IPS-NIHi11 (cell line): ENCODE data around the gene DAGLA.

Experiments
- DNase-seq: peaks from one replicate; pipeline ENCODE4 v3.0.0; 2012; ENCODE audit warnings: mixed read lengths, low spot score

The DAGLA gene

DNA sequence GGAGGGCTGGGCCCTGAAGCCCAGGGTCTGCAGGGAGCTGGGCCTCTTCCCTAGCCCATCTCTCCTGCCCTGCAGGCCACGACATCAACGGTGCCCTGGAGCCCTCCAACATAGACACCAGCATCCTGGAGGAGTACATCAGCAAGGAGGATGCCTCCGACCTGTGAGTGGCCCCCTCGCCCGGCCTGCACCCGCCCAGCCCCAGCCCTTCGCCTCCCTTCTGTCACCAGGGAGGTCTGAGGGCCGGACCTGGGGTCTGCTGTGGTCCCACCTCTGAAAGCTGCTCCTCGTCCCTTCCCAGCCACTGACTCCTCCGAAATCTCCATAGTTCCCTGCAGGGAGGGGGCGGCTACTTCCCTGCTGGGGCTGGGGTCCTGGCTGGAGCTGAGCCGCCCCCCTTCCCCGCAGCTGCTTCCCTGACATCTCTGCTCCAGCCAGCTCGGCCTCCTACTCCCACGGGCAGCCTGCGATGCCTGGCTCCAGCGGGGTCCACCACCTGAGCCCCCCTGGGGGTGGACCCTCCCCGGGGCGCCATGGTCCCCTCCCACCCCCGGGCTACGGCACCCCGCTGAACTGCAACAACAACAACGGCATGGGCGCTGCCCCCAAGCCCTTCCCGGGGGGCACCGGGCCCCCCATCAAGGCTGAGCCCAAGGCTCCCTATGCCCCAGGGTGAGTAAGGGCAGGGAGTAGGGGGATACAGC lies 85.5 kb downstream of the DAGLA start:
- no peak for DNase-seq

DNA sequence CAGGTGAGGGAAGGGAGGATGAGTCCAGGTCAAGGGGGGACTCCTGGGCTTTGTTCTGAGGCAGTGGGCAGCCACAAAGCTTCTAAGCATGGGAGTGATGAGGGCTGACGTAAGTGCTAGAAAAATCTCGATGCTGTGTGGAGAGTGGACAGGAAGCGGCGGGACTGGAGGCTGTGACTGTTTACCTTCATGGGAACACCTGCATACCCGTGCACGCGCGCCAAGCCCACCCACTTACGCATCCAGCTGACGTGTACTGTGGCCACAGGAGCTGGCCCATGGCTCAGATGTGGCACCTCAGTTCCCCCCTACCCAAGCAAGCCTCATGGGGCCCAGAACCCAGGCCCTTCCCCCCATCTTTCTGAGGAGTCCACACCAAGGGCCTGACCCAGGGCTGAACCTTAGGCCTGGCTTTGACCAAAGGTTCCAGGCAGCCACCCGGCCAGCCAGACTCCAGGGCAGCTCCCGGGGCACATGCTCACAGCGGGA lies 86.2 kb downstream of the DAGLA start:
- DNase-seq, result no peak

DNA sequence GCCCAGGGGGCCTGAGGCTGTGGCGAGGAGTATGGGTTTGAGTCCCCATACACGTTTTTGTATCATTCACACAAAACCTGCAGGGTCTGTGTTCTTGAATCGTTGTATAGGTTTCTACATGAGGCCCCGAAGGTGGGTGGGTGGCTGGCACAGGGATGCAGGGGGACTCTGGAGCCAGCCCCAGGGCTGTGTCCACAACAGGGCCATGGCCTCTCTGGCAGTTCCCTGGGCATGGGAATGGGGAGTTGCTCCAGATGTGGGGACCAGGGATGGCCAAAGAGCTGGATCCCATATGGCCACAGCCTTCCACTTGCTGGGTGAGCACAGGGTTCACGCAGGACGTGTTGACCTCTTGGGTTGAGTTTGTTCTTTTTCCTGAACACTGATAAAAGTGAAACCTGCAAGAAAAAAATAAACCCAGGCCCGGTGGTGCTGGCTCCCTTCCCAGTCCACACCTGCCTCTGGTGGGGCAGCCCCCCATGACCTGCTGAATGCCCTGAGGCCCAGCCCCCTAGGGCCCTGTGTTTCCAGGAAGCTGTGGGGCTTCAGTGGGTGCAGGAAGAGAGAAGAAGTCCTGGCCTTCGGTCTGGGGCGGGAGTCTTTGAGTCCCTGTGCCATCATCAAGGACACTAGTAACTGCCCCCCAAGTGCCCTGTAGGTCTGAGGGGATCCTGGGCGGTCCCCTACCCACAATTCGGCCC lies 88.3 kb downstream of the DAGLA start:
- DNase-seq, result no peak

GRCh38 chr11:61769169-61769920 lies 89.2 kb downstream of the DAGLA start:
- DNase-seq, result peak; percentile 73

GRCh38 chr11:61769946-61770683 lies 89.9 kb downstream of the DAGLA start:
- DNase-seq, result no peak

- no peak for DNase-seq
These were observed 91.2 kb downstream of the DAGLA start for GRCh38 chr11:61771195-61771894.

- DNase-seq, result peak; percentile 75
These were observed 91.8 kb downstream of the DAGLA start for GRCh38 chr11:61771985-61772455.

DNA sequence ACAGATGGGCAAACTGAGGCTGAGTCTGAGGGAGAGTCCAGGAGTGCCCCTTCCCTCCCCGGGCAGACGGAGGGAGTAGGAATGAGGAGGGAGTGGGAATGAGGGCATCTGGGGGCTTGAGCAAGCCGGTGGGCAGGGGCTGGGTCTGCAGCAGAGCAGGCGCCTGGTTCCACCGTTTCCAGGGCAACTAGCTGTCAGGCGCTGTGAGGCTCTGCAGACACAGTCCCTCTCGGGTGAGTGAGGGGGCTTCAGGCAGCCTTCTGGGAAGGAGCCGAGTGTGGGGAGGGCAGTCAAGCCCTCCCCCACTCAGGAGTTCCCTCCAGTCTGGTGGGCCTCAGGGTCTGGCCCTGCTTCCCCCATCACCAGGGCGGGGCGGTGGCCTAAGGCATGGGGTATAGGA lies 93.2 kb downstream of the DAGLA start:
- no peak for DNase-seq

DNA sequence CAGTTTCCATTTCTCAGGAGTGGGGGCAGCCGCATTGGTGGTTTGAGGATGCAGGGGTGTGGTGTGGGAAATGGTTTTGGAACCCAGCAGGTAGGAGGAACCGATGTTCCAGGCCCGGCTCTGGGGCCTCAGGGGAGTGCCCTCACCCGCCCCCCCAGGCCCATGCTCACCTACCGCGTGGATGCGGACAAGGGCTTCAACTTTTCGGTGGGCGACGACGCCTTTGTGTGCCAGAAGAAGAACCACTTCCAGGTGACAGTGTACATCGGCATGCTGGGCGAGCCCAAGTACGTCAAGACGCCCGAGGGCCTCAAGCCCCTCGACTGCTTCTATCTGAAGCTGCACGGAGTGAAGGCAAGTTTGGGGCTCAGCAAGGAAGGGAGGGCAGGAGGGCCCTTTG lies 93.6 kb downstream of the DAGLA start:
- DNase-seq, result no peak

DNA sequence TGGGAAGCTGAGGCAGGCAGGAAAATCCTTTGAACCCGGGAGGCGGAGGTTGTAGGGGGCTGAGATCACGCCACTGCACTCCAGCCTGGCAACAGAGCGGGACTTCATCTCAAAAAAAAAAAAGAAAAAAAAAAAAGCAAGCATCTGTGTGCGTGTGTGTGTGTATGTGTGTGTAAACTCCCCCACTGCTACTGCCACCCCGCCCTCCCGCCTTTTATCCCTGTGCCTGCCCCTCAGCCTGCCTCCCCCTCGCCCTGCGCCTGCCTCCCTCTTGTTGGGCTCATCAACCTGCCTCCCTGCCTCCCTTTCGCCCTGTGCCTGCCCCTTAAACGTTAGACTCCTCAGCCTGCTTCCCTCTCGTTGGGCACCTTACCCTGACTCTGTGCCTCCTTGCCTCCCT lies 94.2 kb downstream of the DAGLA start:
- DNase-seq, result no peak

DNA sequence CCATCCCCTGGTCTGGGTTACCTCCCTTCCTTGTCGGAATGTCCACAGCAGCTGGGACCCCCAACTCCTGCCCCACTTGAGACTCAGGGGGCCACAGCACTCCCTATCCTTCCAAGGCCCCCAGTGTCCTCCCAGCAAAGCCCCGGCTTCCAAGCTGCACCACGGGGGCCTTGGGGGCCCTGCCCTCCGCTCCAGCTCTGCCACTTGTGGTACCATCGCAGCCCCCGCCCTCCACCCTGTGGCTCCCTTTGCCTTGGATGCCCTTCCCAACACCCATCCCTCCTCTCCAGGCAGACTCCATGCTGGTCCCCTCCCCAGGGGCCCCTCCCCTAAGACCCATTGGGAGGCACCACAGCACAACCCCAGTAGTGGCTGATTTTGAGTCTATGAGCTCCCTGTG lies 94.9 kb downstream of the DAGLA start:
- no peak for DNase-seq

DNA sequence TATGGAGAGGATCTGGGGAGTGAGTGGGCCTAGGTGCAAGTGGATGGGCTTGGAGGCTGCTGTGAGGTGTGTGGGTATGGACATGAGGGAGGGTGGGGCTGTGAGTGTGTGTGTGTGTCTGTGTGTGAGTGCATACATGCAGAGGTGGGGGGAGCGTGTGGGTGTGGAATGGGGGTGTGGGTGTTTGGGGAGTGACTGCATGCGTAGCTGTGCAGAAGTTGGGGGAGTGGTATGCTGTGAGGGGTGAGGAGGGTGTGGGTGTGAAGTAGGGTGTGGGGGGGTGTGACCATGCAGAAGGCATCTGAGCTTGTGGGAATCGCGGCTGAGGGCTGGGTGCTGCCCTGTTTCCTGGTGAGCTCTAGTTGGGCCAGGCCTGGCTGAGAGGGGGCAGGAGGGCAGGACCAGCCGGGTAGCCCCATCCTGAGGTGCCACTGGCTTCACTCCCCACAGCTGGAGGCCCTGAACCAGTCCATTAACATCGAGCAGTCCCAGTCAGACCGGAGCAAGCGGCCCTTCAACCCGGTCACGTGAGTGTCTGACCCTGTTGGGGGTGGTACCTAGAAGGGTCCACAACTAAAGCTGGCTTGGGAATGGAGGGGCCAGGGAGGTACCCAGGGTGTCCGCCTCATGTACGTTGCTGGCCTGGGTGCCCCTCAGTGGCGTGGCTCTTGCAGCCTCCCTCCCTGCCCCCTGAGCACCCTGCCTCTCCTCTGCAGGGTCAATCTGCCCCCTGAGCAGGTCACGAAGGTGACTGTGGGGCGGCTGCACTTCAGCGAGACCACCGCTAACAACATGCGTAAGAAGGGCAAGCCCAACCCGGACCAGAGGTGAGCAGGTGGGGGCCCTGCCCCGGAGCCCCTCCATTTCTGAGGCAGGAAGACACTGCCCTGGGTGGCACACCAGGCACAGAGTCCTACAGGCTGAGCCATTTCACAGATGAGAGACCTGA lies 95.7 kb downstream of the DAGLA start:
- DNase-seq, result no peak

DNA sequence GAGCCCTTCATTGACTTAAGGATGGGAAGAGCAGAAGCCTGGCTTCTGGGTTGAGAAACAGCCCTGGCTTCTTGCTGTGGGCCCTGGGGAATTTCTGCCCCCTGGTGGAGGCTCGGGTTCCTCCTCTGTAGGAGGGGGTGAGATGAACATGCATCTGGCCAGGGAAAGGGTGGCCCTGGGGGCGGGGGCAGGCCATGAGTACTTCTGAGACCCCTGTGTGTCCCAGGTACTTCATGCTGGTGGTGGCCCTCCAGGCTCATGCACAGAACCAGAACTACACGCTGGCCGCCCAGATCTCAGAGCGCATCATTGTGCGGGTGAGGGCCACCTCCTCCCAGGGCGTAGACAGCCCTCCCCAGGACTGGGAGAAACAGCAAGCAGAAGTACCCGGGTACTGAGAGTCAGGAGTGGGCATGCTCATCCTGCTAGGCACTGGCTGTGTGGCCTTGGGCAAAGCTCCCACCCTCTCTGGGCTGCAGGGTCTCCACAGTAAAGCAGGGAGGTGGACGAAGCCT lies 96.4 kb downstream of the DAGLA start:
- peak; percentile 89 for DNase-seq

DNA sequence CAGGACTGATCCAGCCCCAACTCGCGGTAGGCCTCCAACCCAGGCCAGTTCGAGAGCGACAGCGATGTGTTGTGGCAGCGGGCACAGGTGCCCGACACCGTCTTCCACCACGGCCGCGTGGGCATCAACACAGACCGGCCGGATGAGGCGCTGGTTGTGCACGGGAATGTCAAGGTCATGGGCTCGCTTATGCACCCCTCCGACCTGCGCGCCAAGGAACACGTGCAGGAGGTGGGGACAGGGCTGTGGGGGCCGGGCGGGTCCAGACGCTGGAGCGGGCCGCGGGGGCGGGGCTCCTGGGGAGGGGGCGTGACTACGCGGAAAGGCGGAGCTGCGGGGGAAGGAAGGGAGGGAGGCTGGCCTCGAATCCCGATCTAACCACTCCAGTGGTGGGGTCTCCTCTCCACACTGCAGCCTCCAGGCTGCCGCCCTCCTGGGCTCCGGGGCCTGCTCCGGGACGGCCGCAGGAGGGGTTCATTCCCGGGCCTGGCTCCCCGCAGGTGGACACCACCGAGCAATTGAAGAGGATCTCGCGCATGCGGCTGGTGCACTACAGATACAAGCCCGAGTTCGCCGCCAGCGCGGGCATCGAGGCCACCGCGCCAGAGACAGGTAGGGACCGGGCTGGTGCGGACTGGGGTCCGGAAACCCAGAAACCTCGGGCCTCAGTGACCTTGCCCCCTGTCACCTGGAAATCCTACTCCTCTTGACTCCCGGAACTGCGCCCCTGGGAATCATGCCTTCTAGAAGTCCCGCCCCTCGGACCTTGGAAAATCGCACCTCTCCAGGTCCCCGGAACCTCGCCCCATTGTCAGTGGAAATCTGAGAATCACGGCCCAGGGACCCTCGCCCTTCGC lies 97.3 kb downstream of the DAGLA start:
- DNase-seq, result peak; percentile 89

GRCh38 chr11:61778357-61778886 lies 98.2 kb downstream of the DAGLA start:
- DNase-seq, result no peak

DNA sequence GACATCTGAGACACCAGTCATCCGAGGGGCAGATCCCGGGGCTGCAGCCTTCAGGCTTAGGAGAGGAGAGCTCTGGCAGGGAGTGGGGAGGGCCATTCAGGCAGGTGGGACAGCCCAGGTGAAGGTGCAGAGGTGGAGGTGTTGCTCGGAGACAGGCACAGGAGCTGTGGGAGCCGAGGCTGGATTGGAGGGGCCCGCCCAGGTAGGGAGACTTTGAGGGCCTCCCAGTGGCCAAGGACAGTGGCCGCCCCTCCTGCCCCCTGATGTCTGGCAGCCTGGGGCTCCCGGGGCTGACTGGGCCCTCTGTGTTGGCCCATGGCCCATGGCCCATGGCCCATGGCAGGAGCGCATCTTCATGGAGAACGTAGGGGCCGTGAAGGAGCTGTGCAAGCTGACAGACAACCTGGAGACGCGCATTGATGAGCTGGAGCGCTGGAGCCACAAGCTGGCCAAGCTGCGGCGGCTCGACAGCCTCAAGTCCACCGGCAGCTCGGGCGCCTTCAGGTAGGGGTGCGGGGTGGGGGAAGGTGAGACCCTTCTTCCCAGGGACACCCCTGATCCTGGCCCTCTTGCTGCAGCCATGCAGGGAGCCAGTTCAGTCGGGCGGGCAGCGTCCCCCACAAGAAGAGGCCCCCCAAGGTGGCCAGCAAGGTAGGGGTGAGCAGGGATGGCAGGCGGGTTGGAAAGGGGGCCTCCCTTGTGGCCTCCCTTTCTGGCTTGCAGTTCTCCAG lies 98.9 kb downstream of the DAGLA start:
- DNase-seq, result no peak

DNA sequence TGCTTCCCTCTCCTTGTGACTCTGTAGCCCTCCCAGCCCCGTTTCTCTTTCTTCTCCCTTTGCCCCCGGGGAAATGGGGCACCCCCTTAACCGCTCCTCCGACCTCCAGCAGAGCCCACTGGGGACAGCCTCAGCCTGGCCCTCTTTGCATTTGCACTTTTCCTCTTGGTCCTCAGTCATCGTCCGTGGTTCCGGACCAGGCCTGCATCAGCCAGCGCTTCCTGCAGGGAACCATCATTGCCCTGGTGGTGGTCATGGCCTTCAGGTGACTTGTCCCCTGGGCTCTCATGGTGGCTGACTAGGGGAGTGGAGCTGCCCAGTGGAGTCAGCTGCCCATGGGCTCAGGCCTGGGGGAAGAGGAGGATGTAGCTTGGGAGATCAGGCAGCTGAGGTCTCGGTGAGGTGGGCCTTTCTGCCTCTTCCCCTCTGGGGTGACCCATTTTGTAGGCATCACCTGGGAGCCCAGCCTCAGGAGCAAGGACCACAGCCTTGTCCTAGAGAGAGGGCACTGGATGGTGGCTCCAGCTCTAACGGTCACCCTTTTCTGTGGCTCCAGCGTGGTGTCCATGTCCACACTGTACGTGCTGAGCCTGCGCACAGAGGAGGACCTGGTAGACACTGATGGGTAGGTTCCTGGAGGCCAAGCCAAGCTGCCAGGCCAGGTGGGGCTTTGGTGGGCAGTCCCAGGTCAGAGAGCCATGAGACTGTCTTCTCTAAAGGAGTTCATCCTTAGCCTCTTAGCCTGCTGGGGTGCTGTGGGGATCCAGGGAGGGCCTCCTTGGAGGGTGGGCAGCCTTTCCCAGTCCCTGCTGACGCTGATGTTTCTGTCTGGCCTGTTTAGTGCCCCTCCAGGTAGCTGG lies 99.7 kb downstream of the DAGLA start:
- DNase-seq, result no peak
